ENCODE results near the gene ARHGAP8.
"Not testable (repeated sequence)": the region's sequence is repeated elsewhere in the genome, so short reads cannot be mapped to it uniquely, and the experiment has no call there.

ARHGAP8 gene

DNA sequence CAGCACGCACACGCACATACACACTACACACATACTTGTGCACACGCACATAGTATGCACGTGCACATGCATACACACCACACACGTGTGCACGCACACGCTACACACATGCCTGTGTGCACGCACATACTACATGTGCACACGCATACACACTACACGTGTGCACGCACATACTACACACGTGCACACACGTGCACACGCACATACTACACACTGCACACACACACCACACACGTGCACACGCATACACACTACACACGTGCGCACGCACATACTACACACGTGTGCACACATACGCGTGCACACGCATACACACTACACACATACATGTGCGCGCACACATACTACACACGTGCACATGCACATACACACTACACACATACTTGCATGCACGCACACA is 19.7 kb upstream of the ARHGAP8 start:
- Mint-ChIP-seq H3K27me3 (no peaks in the 10 kb centered on the region), H3K4me3 (no peak overlapping the region), H3K9me3 (peaks cover 0 to 7% of the 10 kb centered on the region in 2 donors), H3K4me1 (peaks cover 38% of the 10 kb centered on the region), H3K27ac (no peak overlapping the region)
- ATAC-seq: no peak
- DNase-seq: no peak

GRCh38 chr22:44733426-44734106 is 18.8 kb upstream of the ARHGAP8 start:
- H3K4me1 Mint-ChIP-seq: peaks cover 29% of the 10 kb centered on the region
- ATAC-seq (no peak), DNase-seq (no peak)
- H3K27me3 Mint-ChIP-seq: no peaks in the 10 kb centered on the region
- H3K9me3 Mint-ChIP-seq: peaks cover 0 to 7% of the 10 kb centered on the region in 2 donors
- H3K4me3 Mint-ChIP-seq: no peak overlapping the region
- no peak overlapping the region for H3K27ac Mint-ChIP-seq

DNA sequence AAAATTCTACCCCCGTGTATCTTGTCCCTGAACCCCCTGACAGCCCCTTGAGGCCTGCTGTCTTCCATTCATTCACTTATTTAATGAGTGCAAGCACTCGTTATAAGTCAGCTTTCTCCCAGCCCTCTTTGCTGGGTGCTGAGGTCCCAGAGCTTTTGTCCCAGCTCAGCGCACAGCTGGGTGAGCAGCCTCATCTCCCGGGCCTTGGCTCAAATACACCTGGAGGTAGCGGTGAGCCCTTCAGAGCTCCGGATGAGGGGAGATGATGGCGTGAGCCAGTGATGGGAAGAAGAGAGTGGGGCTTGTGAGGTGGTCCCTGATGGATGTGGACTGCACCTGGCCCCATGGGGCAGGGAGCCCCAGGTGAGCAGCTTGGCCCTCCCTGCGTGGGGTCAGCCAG is 18.1 kb upstream of the ARHGAP8 start:
- Mint-ChIP-seq H3K9me3 (peaks cover 0 to 7% of the 10 kb centered on the region in 2 donors), H3K4me3 (no peak overlapping the region), H3K27me3 (no peaks in the 10 kb centered on the region), H3K4me1 (peaks cover 22% of the 10 kb centered on the region), H3K27ac (no peak overlapping the region)
- no peak for ATAC-seq
- DNase-seq: no peak

- ATAC-seq (no peak), DNase-seq (no peak)
- Mint-ChIP-seq H3K27me3 (no peaks in the 10 kb centered on the region), H3K4me3 (no peak overlapping the region), H3K4me1 (peaks cover 16% of the 10 kb centered on the region), H3K27ac (peak overlapping the region in 1 of 2 donors; percentile 70), H3K9me3 (peaks cover 0 to 7% of the 10 kb centered on the region in 2 donors)
Measured at GRCh38 chr22:44734801-44735517, 17.4 kb upstream of the ARHGAP8 start.

DNA sequence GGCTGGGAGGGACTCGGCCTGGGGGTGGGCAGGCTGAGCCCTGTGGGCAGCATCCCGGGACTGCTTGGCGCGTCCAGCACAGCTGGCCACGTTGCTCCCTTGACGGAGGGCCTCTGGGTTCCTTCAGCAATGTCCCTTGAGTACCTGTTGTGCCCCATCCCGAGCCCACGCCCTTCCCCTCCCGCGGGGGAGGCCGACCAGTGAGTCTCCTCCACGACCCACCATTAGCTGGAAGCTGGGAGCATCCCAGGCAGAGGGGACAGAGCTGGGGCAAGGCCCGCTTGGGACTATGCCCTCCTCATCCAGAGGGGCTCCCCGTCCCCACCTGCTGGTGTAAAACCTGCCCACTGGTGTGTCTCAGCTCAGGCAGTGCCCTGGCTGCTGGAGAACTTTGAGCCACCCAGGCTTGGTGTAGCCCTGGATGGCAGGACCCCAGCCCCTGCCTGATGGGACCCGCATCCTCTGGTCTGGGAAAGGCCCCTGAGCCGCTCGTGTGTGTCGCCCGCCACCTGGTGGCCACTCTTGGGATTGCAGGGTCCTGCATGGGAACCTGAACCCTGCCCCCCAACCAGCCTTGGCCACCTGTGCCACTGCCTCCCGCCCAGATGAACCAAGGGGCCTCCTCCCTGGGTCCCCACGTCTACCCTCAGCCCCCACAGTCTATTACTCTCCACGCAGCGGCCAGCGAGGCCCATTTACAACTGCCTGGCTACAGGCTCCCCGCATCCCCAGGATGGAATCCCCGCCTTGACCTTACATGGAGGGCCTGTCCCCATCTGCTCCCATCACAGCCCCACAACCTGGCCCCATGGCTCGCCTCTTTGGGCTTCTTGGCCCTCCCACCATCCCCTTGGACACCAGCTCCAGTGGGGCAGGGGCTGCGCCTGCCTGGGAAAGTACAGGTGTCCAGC is 16.6 kb upstream of the ARHGAP8 start:
- ATAC-seq (peak; percentile 71), DNase-seq (peak; percentile 80 to 84)
- Mint-ChIP-seq H3K4me1 (peaks cover 11% of the 10 kb centered on the region), H3K9me3 (peaks cover 0 to 7% of the 10 kb centered on the region in 2 donors), H3K4me3 (no peak overlapping the region), H3K27me3 (no peaks in the 10 kb centered on the region), H3K27ac (peak overlapping the region in 1 of 2 donors; percentile 80)

DNA sequence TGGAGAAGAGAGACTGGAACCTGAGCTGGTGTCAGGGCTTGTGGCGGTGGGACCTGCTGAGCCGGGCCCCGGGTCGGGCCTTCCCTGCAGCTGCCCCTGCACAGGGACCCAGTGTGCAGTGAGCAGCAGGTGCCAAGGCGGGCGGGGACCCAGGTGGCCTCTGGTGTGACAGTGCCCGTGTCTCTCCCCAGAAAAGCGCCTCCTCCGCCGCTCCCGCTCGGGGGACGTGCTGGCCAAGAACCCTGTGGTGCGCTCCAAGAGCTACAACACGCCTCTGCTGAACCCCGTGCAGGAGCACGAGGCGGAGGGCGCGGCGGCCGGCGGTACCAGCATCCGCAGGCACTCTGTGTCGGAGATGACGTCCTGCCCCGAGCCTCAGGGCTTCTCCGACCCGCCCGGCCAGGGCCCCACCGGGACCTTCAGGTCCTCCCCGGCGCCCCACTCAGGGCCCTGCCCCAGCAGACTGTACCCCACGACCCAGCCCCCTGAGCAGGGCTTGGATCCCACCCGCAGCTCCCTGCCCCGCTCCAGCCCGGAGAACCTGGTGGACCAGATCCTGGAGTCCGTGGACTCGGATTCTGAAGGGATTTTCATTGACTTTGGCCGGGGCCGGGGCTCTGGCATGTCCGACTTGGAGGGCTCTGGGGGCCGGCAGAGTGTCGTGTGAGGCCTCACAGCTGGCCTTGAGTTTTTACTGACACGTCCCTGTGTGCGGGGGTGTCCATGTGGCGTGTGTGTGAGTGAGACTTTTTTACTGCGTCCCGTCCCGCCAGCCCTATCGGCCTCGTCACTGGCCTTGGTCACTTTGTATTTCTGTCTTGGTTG is 15.6 kb upstream of the ARHGAP8 start:
- Mint-ChIP-seq H3K27ac (peak overlapping the region in 1 of 2 donors; percentile 80), H3K9me3 (peaks cover 0 to 7% of the 10 kb centered on the region in 2 donors), H3K4me1 (peaks cover 9% of the 10 kb centered on the region), H3K27me3 (no peaks in the 10 kb centered on the region), H3K4me3 (no peak overlapping the region)
- ATAC-seq (no peak), DNase-seq (no peak)

- no peak overlapping the region for H3K4me3 Mint-ChIP-seq
- H3K4me1 Mint-ChIP-seq: peaks cover 9% of the 10 kb centered on the region
- DNase-seq: no peak
- ATAC-seq: no peak
- H3K27ac Mint-ChIP-seq: peak overlapping the region in 1 of 2 donors; percentile 48
- no peaks in the 10 kb centered on the region for H3K27me3 Mint-ChIP-seq
- peaks cover 0 to 2% of the 10 kb centered on the region in 2 donors for H3K9me3 Mint-ChIP-seq
Measured at GRCh38 chr22:44737406-44738346, 14.7 kb upstream of the ARHGAP8 start.

DNA sequence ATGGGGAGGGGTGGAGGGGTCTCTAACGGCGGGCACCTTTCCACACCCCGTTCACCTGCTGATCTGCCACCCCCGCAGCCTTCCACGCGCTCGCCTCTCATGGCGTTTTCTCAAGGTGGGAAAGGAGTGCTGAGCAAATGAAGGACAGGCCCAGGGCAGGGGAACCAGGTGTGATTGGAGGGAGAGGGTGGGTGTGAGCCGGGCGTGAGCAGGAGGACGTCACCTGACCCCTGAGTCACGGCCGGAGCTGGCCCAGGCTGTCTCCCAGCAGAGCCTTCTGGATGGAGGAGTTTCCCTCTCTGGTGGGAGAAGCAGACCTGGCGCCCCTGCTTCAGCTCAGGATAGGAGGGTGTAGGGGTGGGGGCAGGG is 14.0 kb upstream of the ARHGAP8 start:
- Mint-ChIP-seq H3K4me1 (peaks cover 9% of the 10 kb centered on the region), H3K27me3 (no peaks in the 10 kb centered on the region), H3K9me3 (no peaks in the 10 kb centered on the region), H3K4me3 (no peak overlapping the region), H3K27ac (peak overlapping the region in 1 of 2 donors; percentile 71)
- no peak for DNase-seq
- no peak for ATAC-seq

DNA sequence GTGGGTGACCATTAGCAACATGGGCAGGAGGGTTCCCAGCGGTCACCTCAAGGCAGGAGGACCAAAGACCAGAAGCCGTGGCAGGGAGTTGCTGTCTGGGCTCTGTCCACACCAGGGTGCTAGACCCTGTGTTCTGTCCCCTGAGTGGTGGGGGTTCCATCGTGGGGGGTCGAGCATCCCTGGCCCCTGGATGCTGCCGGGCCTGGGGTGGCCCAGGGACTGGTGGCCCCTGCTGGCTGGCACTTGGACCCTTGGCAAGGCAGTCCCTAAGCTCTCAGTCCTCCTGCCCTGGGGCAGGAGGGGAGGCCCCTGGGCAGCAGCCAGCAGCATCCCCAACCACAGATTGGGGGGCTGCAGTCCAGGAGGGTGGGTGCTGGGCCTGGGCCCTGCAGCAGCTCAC is 13.4 kb upstream of the ARHGAP8 start:
- Mint-ChIP-seq H3K4me3 (no peak overlapping the region), H3K27ac (peak overlapping the region in 1 of 2 donors; percentile 48)

DNA sequence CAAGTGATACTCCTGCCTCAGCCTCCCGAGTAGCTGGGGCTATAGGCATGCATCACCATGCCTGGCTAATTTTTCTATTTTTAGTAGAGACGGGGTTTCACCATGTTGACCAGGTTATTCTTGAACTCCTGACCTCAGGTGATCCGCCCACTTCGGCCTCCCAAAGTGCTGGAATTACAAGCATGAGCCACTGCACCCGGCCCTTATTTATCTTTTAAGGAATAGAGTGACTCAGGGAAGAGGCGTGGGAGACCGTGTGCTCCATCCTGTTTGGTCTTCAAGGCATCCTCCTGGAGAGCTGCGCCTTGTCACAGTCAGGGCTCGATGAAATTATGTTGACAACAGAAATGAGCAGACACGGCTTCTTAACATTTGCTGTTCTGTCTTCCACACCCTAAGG is 12.7 kb upstream of the ARHGAP8 start:
- H3K4me1 Mint-ChIP-seq, H3K4me3 Mint-ChIP-seq, H3K27me3 Mint-ChIP-seq, ATAC-seq, H3K27ac Mint-ChIP-seq, DNase-seq, H3K9me3 Mint-ChIP-seq: not testable (repeated sequence)

More for the DNA sequence above, 13.4 kb upstream of the ARHGAP8 start:
- Mint-ChIP-seq H3K4me1 (peaks cover 9% of the 10 kb centered on the region), H3K9me3 (no peaks in the 10 kb centered on the region), H3K27me3 (no peaks in the 10 kb centered on the region)
- ATAC-seq: no peak
- DNase-seq: no peak

DNA sequence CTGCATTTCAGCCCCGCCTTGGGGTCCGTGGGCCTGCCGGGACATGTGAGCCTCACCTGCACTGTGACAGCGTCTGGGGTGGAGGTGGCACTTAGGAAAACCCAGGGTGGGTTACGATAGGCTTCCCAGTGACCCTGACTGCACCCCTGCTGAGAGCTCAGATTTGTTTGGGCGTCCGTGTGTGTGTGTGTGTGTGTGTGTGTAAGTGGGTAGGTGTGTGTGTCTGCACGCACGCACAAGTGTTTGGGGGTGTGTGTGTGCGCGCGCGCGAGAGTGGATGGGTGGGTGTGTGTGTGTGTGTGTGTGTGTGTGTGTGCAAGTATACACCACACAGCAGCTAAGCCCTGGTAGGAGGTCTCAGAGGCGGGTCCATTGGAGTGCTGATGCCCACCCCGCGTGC is 12.1 kb upstream of the ARHGAP8 start:
- no peak overlapping the region for H3K4me3 Mint-ChIP-seq
- ATAC-seq (no peak), DNase-seq (no peak)
- no peaks in the 10 kb centered on the region for H3K9me3 Mint-ChIP-seq
- H3K4me1 Mint-ChIP-seq: peaks cover 9% of the 10 kb centered on the region
- no peaks in the 10 kb centered on the region for H3K27me3 Mint-ChIP-seq
- H3K27ac Mint-ChIP-seq: peak overlapping the region in 1 of 2 donors; percentile 3

DNA sequence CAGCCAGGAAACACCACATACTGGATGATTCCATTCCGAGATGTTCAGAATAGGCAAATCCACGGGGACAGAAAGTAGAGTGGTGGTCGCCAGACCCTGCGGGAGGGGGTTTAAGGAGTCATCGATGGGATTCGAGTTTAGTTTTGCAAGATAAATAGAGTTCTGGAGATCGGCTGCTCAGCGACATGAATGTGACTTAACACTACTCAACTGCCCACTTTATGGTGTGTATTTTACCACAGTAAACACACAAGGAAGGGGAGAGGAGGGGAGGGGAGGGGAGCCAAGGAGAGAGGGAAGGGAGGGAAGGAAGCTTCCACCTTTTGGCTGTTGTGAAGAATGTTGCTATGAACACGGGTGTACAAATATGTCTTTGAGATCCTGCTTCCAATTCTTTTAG is 10.4 kb upstream of the ARHGAP8 start:
- no peak overlapping the region for H3K4me3 Mint-ChIP-seq
- H3K27ac Mint-ChIP-seq: no peak overlapping the region
- ATAC-seq (no peak), DNase-seq (no peak)
- H3K27me3 Mint-ChIP-seq: no peaks in the 10 kb centered on the region
- no peaks in the 10 kb centered on the region for H3K9me3 Mint-ChIP-seq
- no peaks in the 10 kb centered on the region for H3K4me1 Mint-ChIP-seq

DNA sequence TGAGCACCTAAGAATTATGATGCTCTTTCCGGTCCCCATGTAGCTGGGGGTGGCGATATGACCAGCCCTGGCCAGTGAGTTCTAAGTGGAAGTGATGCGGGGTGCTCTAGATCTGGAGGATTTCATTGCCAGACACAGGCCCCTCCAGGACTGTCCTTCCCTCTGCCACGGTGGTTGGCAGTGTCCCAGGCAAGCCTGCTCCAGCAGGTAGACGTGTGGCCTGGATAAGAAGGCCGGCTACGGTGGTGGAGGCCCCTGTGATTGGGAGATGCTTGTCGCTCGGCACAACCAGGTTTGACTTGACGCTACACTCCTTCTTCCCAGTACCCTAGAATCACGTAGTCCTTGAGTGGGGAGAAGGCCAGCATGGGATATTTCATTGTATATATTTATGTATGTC is 9.1 kb upstream of the ARHGAP8 start:
- DNase-seq: no peak
- ATAC-seq: no peak
- Mint-ChIP-seq H3K4me1 (no peaks in the 10 kb centered on the region), H3K9me3 (no peaks in the 10 kb centered on the region), H3K27me3 (no peaks in the 10 kb centered on the region), H3K27ac (peak overlapping the region in 1 of 2 donors; percentile 48), H3K4me3 (no peak overlapping the region)

DNA sequence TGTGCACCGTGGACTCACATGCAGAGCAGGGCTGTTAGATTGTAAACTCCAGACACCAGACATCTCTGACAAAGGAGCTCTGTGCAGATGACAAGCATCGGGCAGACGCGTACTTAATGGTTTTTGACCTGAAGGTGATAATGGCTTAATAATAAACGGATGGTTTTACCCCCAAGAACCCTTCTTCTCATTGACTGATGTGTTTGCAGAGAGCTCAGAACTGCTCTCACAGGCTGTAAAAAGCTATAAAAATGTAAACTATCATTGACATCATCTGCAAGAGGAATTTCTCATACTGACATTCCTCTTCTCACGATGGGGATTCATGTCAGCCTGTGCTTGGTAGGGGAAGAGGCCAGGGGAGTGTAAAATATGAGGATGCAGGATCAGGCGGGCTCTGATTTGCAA is 8.6 kb upstream of the ARHGAP8 start:
- Mint-ChIP-seq H3K9me3 (no peaks in the 10 kb centered on the region), H3K4me1 (no peaks in the 10 kb centered on the region), H3K4me3 (no peak overlapping the region), H3K27me3 (no peaks in the 10 kb centered on the region), H3K27ac (no peak overlapping the region)
- DNase-seq (no peak), ATAC-seq (no peak)
